ENCODE results near the gene MAGI1. TPM values are rescaled to one million over a fixed set of nuclear protein-coding genes. Genes with fewer than 3 reads are reported as not detected.

The MAGI1 gene
- total RNA-seq, 2 donors from 2014 or later, result 38.6 to 45.1 TPM

DNA sequence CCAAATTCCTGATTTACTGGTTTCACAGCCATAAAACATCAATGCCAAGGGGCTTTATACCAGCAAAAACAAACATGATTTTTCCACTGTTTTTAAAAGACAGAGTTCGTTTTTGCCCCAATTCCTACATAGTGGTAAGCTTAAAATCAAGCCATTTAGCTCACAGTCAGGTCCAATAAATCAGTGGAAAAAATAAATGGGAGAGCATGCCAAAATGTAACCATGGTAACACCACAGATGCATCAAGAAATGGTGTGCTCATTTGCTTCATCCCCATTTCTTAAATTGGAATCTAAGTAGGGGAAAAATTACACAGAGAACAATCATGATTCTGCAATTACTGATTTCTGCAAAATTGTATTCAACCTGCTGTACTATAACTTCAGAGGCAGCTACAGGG is 418.8 kb downstream of the MAGI1 start:
- Histone ChIP-seq H3K27ac (ENCODE audit: low read depth, low read length) (peak overlapping the region; percentile 1), H3K4me3 (ENCODE audit: low read length) (no peak overlapping the region), H3K9ac (ENCODE audit: extremely low read depth, low read length, poor library complexity, severe bottlenecking) (no peak overlapping the region), H3K36me3 (ENCODE audit: control insufficient read depth, insufficient read depth, low read length) (no peaks in the 10 kb centered on the region), H3K4me1 (ENCODE audit: control insufficient read depth, insufficient read depth, low read length) (no peaks in the 10 kb centered on the region), H3K9me3 (ENCODE audit: control insufficient read depth, low read length) (no peaks in the 10 kb centered on the region), H3K27me3 (ENCODE audit: control insufficient read depth, insufficient read depth, low read length, poor library complexity, severe bottlenecking) (no peaks in the 10 kb centered on the region)
- H3K27me3 Mint-ChIP-seq (ENCODE audit: insufficient read depth), result no peaks in the 10 kb centered on the region
- WGBS, 2 experiments (ENCODE audit: insufficient coverage in 1 of 2, insufficient read length in 1 of 2), result 89% methylated on average over 1 of the region's 1 CpG; no CpG with 5 or more reads in 1 of the 2 experiments
- no peaks in the 10 kb centered on the region for H3K36me3 Mint-ChIP-seq (ENCODE audit: low read depth)
- H3K27ac Mint-ChIP-seq, result no peak overlapping the region
- DNase-seq, result no peak
- peaks cover 7% of the 10 kb centered on the region for H3K4me1 Mint-ChIP-seq
- TF ChIP-seq, protein P1, sequence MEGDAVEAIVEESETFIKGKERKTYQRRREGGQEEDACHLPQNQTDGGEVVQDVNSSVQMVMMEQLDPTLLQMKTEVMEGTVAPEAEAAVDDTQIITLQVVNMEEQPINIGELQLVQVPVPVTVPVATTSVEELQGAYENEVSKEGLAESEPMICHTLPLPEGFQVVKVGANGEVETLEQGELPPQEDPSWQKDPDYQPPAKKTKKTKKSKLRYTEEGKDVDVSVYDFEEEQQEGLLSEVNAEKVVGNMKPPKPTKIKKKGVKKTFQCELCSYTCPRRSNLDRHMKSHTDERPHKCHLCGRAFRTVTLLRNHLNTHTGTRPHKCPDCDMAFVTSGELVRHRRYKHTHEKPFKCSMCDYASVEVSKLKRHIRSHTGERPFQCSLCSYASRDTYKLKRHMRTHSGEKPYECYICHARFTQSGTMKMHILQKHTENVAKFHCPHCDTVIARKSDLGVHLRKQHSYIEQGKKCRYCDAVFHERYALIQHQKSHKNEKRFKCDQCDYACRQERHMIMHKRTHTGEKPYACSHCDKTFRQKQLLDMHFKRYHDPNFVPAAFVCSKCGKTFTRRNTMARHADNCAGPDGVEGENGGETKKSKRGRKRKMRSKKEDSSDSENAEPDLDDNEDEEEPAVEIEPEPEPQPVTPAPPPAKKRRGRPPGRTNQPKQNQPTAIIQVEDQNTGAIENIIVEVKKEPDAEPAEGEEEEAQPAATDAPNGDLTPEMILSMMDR (conservative IDR thresholded peaks at IDR 0.05), result no peak
- no peak overlapping the region for H3K4me3 Mint-ChIP-seq
- H3K9me3 Mint-ChIP-seq, result no peaks in the 10 kb centered on the region

DNA sequence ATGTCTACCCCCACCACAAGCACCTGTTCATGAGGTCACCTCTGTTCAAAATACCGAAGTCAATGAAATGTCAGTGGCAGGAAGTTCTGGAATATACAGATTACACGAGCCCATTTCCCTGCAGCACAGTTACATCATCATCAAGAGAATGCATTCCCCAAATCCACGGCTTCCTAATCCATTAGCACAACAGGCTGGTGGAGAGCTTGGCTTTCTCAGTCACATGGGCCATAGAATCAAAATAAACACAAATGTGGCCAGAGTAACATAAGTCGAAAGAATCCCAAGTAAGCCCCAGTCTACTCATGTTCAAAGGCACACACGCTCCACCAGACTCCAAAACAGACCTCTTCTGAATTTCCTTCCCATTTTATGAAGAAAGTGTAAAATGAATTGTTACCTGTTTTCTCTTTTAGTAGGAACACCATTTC is 419.3 kb downstream of the MAGI1 start:
- WGBS, 2 experiments (ENCODE audit: insufficient coverage in 1 of 2, insufficient read length in 1 of 2), result 80 to 85% methylated on average over 2 to 5 of the region's 5 CpGs
- peak overlapping the region; percentile 1 for H3K27ac ChIP-seq (ENCODE audit: low read depth, low read length)
- peak overlapping the region; percentile 8 for H3K27ac Mint-ChIP-seq
- no peaks in the 10 kb centered on the region for H3K36me3 ChIP-seq (ENCODE audit: control insufficient read depth, insufficient read depth, low read length)
- H3K4me3 ChIP-seq (ENCODE audit: low read length), result no peak overlapping the region
- no peak overlapping the region for H3K4me3 Mint-ChIP-seq
- peaks cover 7% of the 10 kb centered on the region for H3K4me1 Mint-ChIP-seq
- H3K9ac ChIP-seq (ENCODE audit: extremely low read depth, low read length, poor library complexity, severe bottlenecking), result no peak overlapping the region
- no peaks in the 10 kb centered on the region for H3K36me3 Mint-ChIP-seq (ENCODE audit: low read depth)
- DNase-seq, result no peak
- no peaks in the 10 kb centered on the region for H3K9me3 Mint-ChIP-seq
- H3K9me3 ChIP-seq (ENCODE audit: control insufficient read depth, low read length), result no peaks in the 10 kb centered on the region
- H3K27me3 Mint-ChIP-seq (ENCODE audit: insufficient read depth), result no peaks in the 10 kb centered on the region
- TF ChIP-seq, protein P1 (conservative IDR thresholded peaks at IDR 0.05), result no peak
- H3K27me3 ChIP-seq (ENCODE audit: control insufficient read depth, insufficient read depth, low read length, poor library complexity, severe bottlenecking), result no peaks in the 10 kb centered on the region
- H3K4me1 ChIP-seq (ENCODE audit: control insufficient read depth, insufficient read depth, low read length), result no peaks in the 10 kb centered on the region

GRCh38 chr3:65618599-65618998 is 420.1 kb downstream of the MAGI1 start:
- Histone ChIP-seq H3K4me1 (ENCODE audit: control insufficient read depth, insufficient read depth, low read length) (no peaks in the 10 kb centered on the region), H3K9me3 (ENCODE audit: control insufficient read depth, low read length) (no peaks in the 10 kb centered on the region), H3K4me3 (ENCODE audit: low read length) (no peak overlapping the region), H3K9ac (ENCODE audit: extremely low read depth, low read length, poor library complexity, severe bottlenecking) (no peak overlapping the region), H3K27ac (ENCODE audit: low read depth, low read length) (no peak overlapping the region), H3K36me3 (ENCODE audit: control insufficient read depth, insufficient read depth, low read length) (no peaks in the 10 kb centered on the region), H3K27me3 (ENCODE audit: control insufficient read depth, insufficient read depth, low read length, poor library complexity, severe bottlenecking) (no peaks in the 10 kb centered on the region)
- Mint-ChIP-seq H3K27ac (no peak overlapping the region), H3K36me3 (ENCODE audit: low read depth) (no peaks in the 10 kb centered on the region), H3K9me3 (no peaks in the 10 kb centered on the region), H3K27me3 (ENCODE audit: insufficient read depth) (no peaks in the 10 kb centered on the region), H3K4me1 (peaks cover 7% of the 10 kb centered on the region), H3K4me3 (no peak overlapping the region)
- no peak for DNase-seq
- TF ChIP-seq, protein P1 (conservative IDR thresholded peaks at IDR 0.05), result no peak
- 82% methylated on average over 1 of the region's 1 CpG; no CpG with 5 or more reads in 1 of the 2 experiments for WGBS, 2 experiments (ENCODE audit: insufficient coverage in 1 of 2, insufficient read length in 1 of 2)
